Trophoblast cell (in vitro differentiated cells and primary cell): ENCODE measurements around the gene RGS3.
"Not testable (repeated sequence)": the region's sequence is repeated elsewhere in the genome, so short reads cannot be mapped to it uniquely, and the experiment has no call there.

Experiments
- DNase-seq, 2 donors: peaks; one replicate each; pipeline ENCODE4 v3.0.0-alpha.2; 2016
- H2AFZ ChIP-seq: 2 replicates; pipeline ENCODE4 v1.6.1; 2013; ENCODE audit warnings: low read length, moderate library complexity, mild to moderate bottlenecking; ENCODE audit not compliant: insufficient read depth, poor library complexity
- H2AK5ac ChIP-seq: 2 replicates; pipeline ENCODE4 v1.6.1; 2013; ENCODE audit warnings: mild to moderate bottlenecking, low read length
- H2BK120ac ChIP-seq: 2 replicates; pipeline ENCODE4 v1.6.1; 2013; ENCODE audit warnings: low read length, mild to moderate bottlenecking, moderate library complexity; ENCODE audit not compliant: insufficient read depth, poor library complexity
- H2BK12ac ChIP-seq: 2 replicates; pipeline ENCODE4 v1.6.1; 2013; ENCODE audit warnings: mild to moderate bottlenecking, low read length, moderate library complexity
- H2BK5ac ChIP-seq: 2 replicates; pipeline ENCODE4 v1.6.1; 2013; ENCODE audit warnings: low read length, low read depth, moderate library complexity, mild to moderate bottlenecking; ENCODE audit not compliant: poor library complexity
- H3K14ac ChIP-seq: 2 replicates; pipeline ENCODE4 v1.6.1; 2013; ENCODE audit warnings: mild to moderate bottlenecking, low read length
- H3K18ac ChIP-seq: 2 replicates; pipeline ENCODE4 v1.6.1; 2013; ENCODE audit warnings: mild to moderate bottlenecking, low read length
- H3K23ac ChIP-seq: 2 replicates; pipeline ENCODE4 v1.6.1; 2013; ENCODE audit warnings: low read length
- H3K27ac ChIP-seq: 2 replicates; pipeline ENCODE4 v1.5.1; 2013; ENCODE audit warnings: low read depth, mild to moderate bottlenecking, inconsistent platforms, low read length, moderate library complexity
- H3K27me3 ChIP-seq: 2 replicates; pipeline ENCODE4 v1.6.1; 2013; ENCODE audit warnings: inconsistent platforms, mild to moderate bottlenecking, low read length, moderate library complexity; ENCODE audit not compliant: insufficient read depth
- H3K36me3 ChIP-seq, 2 experiments: 1 replicate in 1 of 2; 2 replicates in 1 of 2; pipeline ENCODE4 v1.6.1; 2013; ENCODE audit warnings: low read length in 2 of 2, mild to moderate bottlenecking in 2 of 2, moderate library complexity in 1 of 2; ENCODE audit not compliant: insufficient read depth in 2 of 2, control insufficient read depth in 1 of 2
- H3K4ac ChIP-seq: 2 replicates; pipeline ENCODE4 v1.6.1; 2013; ENCODE audit warnings: low read depth, mild to moderate bottlenecking, low read length, moderate library complexity
- H3K4me1 ChIP-seq, 2 experiments: 1 replicate in 1 of 2; 2 replicates in 1 of 2; pipeline ENCODE4 v1.6.1; 2013; ENCODE audit warnings: low read length in 2 of 2, mild to moderate bottlenecking in 2 of 2, moderate library complexity in 1 of 2; ENCODE audit not compliant: insufficient read depth in 2 of 2, control insufficient read depth in 1 of 2
- H3K4me2 ChIP-seq: 2 replicates; pipeline ENCODE4 v1.6.1; 2013; ENCODE audit warnings: inconsistent platforms, mild to moderate bottlenecking, low read length, moderate library complexity
- H3K4me3 ChIP-seq: 2 replicates; pipeline ENCODE4 v1.5.1; 2013; ENCODE audit warnings: mild to moderate bottlenecking, low read depth, low read length, inconsistent platforms
- H3K79me1 ChIP-seq: one replicate; pipeline ENCODE4 v1.6.1; 2013; ENCODE audit warnings: low read length
- H3K79me2 ChIP-seq: 2 replicates; pipeline ENCODE4 v1.6.1; 2013; ENCODE audit warnings: low read length, mild to moderate bottlenecking; ENCODE audit not compliant: control insufficient read depth, insufficient read depth, poor library complexity
- H3K9ac ChIP-seq: 2 replicates; pipeline ENCODE4 v1.6.1; 2013; ENCODE audit warnings: mild to moderate bottlenecking, low read length
- H3K9me3 ChIP-seq: 2 replicates; pipeline ENCODE4 v1.6.1; 2013; ENCODE audit warnings: low read depth, mild to moderate bottlenecking, control low read depth, inconsistent platforms, low read length; ENCODE audit not compliant: insufficient read depth
- H4K12ac ChIP-seq: 2 replicates; pipeline ENCODE4 v1.6.1; 2013; ENCODE audit warnings: low read depth, mild to moderate bottlenecking, low read length, moderate library complexity
- H4K8ac ChIP-seq: 2 replicates; pipeline ENCODE4 v1.6.1; 2013; ENCODE audit warnings: low read depth, mild to moderate bottlenecking, low read length, moderate library complexity
- H4K91ac ChIP-seq: one replicate; pipeline ENCODE4 v1.6.1; 2013; ENCODE audit warnings: low read depth, mild to moderate bottlenecking, low read length, moderate library complexity
- WGBS: extraction: QIAGEN DNeasy Blood & Tissue Kit; methylation state at CpG from one replicate; pipeline ENCODE4 v1.1.7; 2013; ENCODE audit warnings: missing lambda C conversion rate; ENCODE audit not compliant: insufficient read length, insufficient coverage; ENCODE audit errors: extremely low coverage; 5-methylcytosine and 5-hydroxymethylcytosine counted together

Gene RGS3

GRCh38 chr9:113549892-113550291 lies 86.4 kb downstream of the RGS3 start:
- Histone ChIP-seq H3K79me1 (peaks cover 20% of the 10 kb centered on the region), H3K18ac (peak overlapping the region; percentile 40), H3K4ac (peak overlapping the region; percentile 21), H2BK120ac (peak overlapping the region; percentile 46), H3K27ac (peak overlapping the region; percentile 1), H2BK12ac (peak overlapping the region; percentile 61), H3K14ac (peak overlapping the region; percentile 11), H4K91ac (peak overlapping the region; percentile 49), H3K4me1 (peaks cover 14 to 17% of the 10 kb centered on the region in 2 experiments)
- not testable (repeated sequence) for H4K12ac ChIP-seq, H2BK5ac ChIP-seq, H3K9me3 ChIP-seq, H3K27me3 ChIP-seq, H2AFZ ChIP-seq, DNase-seq, H3K9ac ChIP-seq, H3K79me2 ChIP-seq, H3K4me3 ChIP-seq, H2AK5ac ChIP-seq, H3K23ac ChIP-seq, H3K36me3 ChIP-seq, H4K8ac ChIP-seq, H3K4me2 ChIP-seq
- no CpG with 5 or more reads among the region's 8 CpGs for WGBS

- no peak overlapping the region for H4K12ac ChIP-seq
- H4K8ac ChIP-seq, result no peak overlapping the region
- H3K23ac ChIP-seq, result no peak overlapping the region
- peak overlapping the region; percentile 22 for H3K18ac ChIP-seq
- H3K36me3 ChIP-seq, result no peaks in the 10 kb centered on the region
- no peaks in the 10 kb centered on the region for H3K79me1 ChIP-seq
- H3K4ac ChIP-seq, result no peak overlapping the region
- H3K4me3 ChIP-seq, result no peak overlapping the region
- DNase-seq, result peak; percentile 70 to 84
- H4K91ac ChIP-seq, result peak overlapping the region; percentile 36
- no peak overlapping the region for H2AFZ ChIP-seq
- no peak overlapping the region for H3K14ac ChIP-seq
- WGBS, result no CpG with 5 or more reads among the region's 3 CpGs
- no peak overlapping the region for H2BK120ac ChIP-seq
- H3K9me3 ChIP-seq, result peaks cover 2% of the 10 kb centered on the region
- peaks cover 3 to 5% of the 10 kb centered on the region in 2 experiments for H3K4me1 ChIP-seq
- H2BK12ac ChIP-seq, result no peak overlapping the region
- H3K79me2 ChIP-seq, result no peaks in the 10 kb centered on the region
- H3K27me3 ChIP-seq, result no peaks in the 10 kb centered on the region
- H2BK5ac ChIP-seq, result no peak overlapping the region
- H2AK5ac ChIP-seq, result no peak overlapping the region
- no peak overlapping the region for H3K9ac ChIP-seq
- no peak overlapping the region for H3K4me2 ChIP-seq
- H3K27ac ChIP-seq, result no peak overlapping the region
Measured at GRCh38 chr9:113556877-113557593, 93.5 kb downstream of the RGS3 start.

- H3K79me1 ChIP-seq, result peaks cover 3% of the 10 kb centered on the region
- no peak overlapping the region for H3K27ac ChIP-seq
- H2AFZ ChIP-seq, result no peak overlapping the region
- H3K36me3 ChIP-seq, result no peaks in the 10 kb centered on the region
- no peak overlapping the region for H3K23ac ChIP-seq
- H3K27me3 ChIP-seq, result no peaks in the 10 kb centered on the region
- no peaks in the 10 kb centered on the region for H3K79me2 ChIP-seq
- H4K91ac ChIP-seq, result no peak overlapping the region
- H3K9me3 ChIP-seq, result peaks cover 2% of the 10 kb centered on the region
- no peak overlapping the region for H3K4me3 ChIP-seq
- H3K14ac ChIP-seq, result no peak overlapping the region
- H3K4me2 ChIP-seq, result no peak overlapping the region
- no peak overlapping the region for H3K4ac ChIP-seq
- H4K12ac ChIP-seq, result no peak overlapping the region
- H2BK5ac ChIP-seq, result no peak overlapping the region
- peak overlapping the region; percentile 10 for H2BK12ac ChIP-seq
- no peak overlapping the region for H2BK120ac ChIP-seq
- no CpG with 5 or more reads among the region's 7 CpGs for WGBS
- H3K9ac ChIP-seq, result no peak overlapping the region
- H3K4me1 ChIP-seq, result peaks cover 4 to 9% of the 10 kb centered on the region in 2 experiments
- no peak for DNase-seq
- no peak overlapping the region for H2AK5ac ChIP-seq
- H3K18ac ChIP-seq, result no peak overlapping the region
- H4K8ac ChIP-seq, result no peak overlapping the region
Measured at GRCh38 chr9:113558632-113559502, 95.3 kb downstream of the RGS3 start.

- H3K27ac ChIP-seq, result no peak overlapping the region
- peak overlapping the region; percentile 19 for H4K91ac ChIP-seq
- H3K23ac ChIP-seq, result no peak overlapping the region
- no peak overlapping the region for H3K4me2 ChIP-seq
- H2BK5ac ChIP-seq, result no peak overlapping the region
- peak overlapping the region; percentile 16 for H2AK5ac ChIP-seq
- no peaks in the 10 kb centered on the region for H3K27me3 ChIP-seq
- no peak overlapping the region for H3K14ac ChIP-seq
- no CpG with 5 or more reads among the region's 12 CpGs for WGBS
- H3K4ac ChIP-seq, result no peak overlapping the region
- H4K12ac ChIP-seq, result no peak overlapping the region
- peaks cover 9% of the 10 kb centered on the region for H3K79me1 ChIP-seq
- H2BK120ac ChIP-seq, result no peak overlapping the region
- H3K18ac ChIP-seq, result no peak overlapping the region
- H2AFZ ChIP-seq, result no peak overlapping the region
- H4K8ac ChIP-seq, result no peak overlapping the region
- peaks cover 2% of the 10 kb centered on the region for H3K9me3 ChIP-seq
- peaks cover 4% of the 10 kb centered on the region for H3K79me2 ChIP-seq
- H3K36me3 ChIP-seq, result no peaks in the 10 kb centered on the region
- no peak overlapping the region for H3K4me3 ChIP-seq
- H3K4me1 ChIP-seq, result peaks cover 12 to 18% of the 10 kb centered on the region in 2 experiments
- H2BK12ac ChIP-seq, result peak overlapping the region; percentile 18
- no peak for DNase-seq
- no peak overlapping the region for H3K9ac ChIP-seq
Measured at GRCh38 chr9:113559834-113560800, 96.6 kb downstream of the RGS3 start.
